HG02852 (cell line): ENCODE measurements around the gene FAM83C.

Experiments
- ATAC-seq: cut with Tn5 transposase; IDR thresholded peaks from one replicate; pipeline ENCODE4 v1.9.1; 2021; ENCODE audit warnings: mild to moderate bottlenecking, moderate library complexity; ENCODE audit not compliant: unreplicated experiment

The FAM83C gene

GRCh38 chr20:35291654-35292503, at the start of gene FAM83C:
FAM83C (minus strand) TSS chr20:35292425; CDS start chr20:35292304, 121 bp downstream.
- ATAC-seq: no peak

GRCh38 chr20:35341366-35342028, 49.3 kb upstream of the FAM83C start:
- no peak for ATAC-seq

GRCh38 chr20:35340436-35340835, 48.2 kb upstream of the FAM83C start:
- no peak for ATAC-seq

GRCh38 chr20:35339636-35340035, 47.4 kb upstream of the FAM83C start:
- ATAC-seq: no peak

GRCh38 chr20:35339007-35339406, 46.8 kb upstream of the FAM83C start:
- no peak for ATAC-seq

GRCh38 chr20:35334311-35335101, 42.3 kb upstream of the FAM83C start:
- no peak for ATAC-seq

- ATAC-seq: no peak
These were observed 41.4 kb upstream of the FAM83C start for GRCh38 chr20:35333606-35334005.

GRCh38 chr20:35332540-35333200, 40.4 kb upstream of the FAM83C start:
- no peak for ATAC-seq

GRCh38 chr20:35329435-35330139, 37.4 kb upstream of the FAM83C start:
- ATAC-seq: no peak

GRCh38 chr20:35328689-35329088, 36.5 kb upstream of the FAM83C start:
- ATAC-seq: no peak

- ATAC-seq: no peak
These were observed 36.0 kb upstream of the FAM83C start for GRCh38 chr20:35328095-35328685.

- ATAC-seq: no peak
These were observed 35.1 kb upstream of the FAM83C start for GRCh38 chr20:35327074-35327976.

GRCh38 chr20:35326740-35327073, 34.5 kb upstream of the FAM83C start:
- ATAC-seq: no peak

GRCh38 chr20:35326021-35326739, 34.0 kb upstream of the FAM83C start:
- ATAC-seq: no peak

GRCh38 chr20:35325401-35325800, 33.2 kb upstream of the FAM83C start:
- ATAC-seq: no peak

GRCh38 chr20:35320396-35321126, 28.3 kb upstream of the FAM83C start:
- ATAC-seq: no peak

- no peak for ATAC-seq
These were observed 27.6 kb upstream of the FAM83C start for GRCh38 chr20:35319871-35320197.
